ENCODE measurements around the gene NOC4L.

The NOC4L gene

DNA sequence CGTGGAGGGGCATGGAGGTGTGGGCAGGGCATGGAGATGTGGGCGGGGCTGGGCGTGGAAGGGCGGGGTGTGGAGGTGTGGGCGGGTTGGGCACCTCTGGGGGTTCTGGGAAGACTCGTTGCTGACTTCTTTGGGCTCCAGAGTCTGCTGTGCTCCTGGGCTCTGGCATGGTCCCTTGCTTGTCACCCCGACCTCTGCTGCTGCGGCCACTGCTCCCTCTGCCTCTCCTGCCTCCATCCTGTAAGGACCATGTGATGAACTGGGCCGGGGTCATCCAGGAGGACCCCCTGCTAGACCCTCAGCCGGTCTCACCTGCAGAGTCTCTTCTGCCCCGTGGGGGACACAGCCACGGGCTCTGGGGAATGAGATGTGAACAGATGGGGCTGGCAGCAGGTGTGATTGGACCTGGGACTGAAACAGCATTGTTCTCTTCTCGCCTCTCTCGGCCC, 15.3 kb downstream of the NOC4L start:
- no peak overlapping the region for H2AFZ ChIP-seq (ENCODE audit: low read length)
- H3K27me3 ChIP-seq (ENCODE audit: insufficient read depth, low read length) = no peaks in the 10 kb centered on the region
- H3K9me2 ChIP-seq (ENCODE audit: low read depth, low read length) = no peaks in the 10 kb centered on the region
- peaks cover 12% of the 10 kb centered on the region; the same call in 1 of the 2 replicates for H3F3A ChIP-seq (ENCODE audit: insufficient read depth, low read length)
- no peaks in the 10 kb centered on the region for H3K4me1 ChIP-seq (ENCODE audit: insufficient read depth, low read length, severe bottlenecking)
- no peak overlapping the region for H3K27ac ChIP-seq (ENCODE audit: low read depth, low read length, poor library complexity, severe bottlenecking)
- H3K9ac ChIP-seq (ENCODE audit: low read length) = no peak overlapping the region
- H3K4me3 ChIP-seq (ENCODE audit: low read depth, low read length, poor library complexity, severe bottlenecking) = no peak overlapping the region
- peaks cover 28% of the 10 kb centered on the region for H3K36me3 ChIP-seq (ENCODE audit: insufficient read depth, low read length)
- no peak overlapping the region for H3K4me2 ChIP-seq (ENCODE audit: low read length)
- no peaks in the 10 kb centered on the region for H3K79me2 ChIP-seq (ENCODE audit: insufficient read depth, low read length)
- TF ChIP-seq, protein P1, sequence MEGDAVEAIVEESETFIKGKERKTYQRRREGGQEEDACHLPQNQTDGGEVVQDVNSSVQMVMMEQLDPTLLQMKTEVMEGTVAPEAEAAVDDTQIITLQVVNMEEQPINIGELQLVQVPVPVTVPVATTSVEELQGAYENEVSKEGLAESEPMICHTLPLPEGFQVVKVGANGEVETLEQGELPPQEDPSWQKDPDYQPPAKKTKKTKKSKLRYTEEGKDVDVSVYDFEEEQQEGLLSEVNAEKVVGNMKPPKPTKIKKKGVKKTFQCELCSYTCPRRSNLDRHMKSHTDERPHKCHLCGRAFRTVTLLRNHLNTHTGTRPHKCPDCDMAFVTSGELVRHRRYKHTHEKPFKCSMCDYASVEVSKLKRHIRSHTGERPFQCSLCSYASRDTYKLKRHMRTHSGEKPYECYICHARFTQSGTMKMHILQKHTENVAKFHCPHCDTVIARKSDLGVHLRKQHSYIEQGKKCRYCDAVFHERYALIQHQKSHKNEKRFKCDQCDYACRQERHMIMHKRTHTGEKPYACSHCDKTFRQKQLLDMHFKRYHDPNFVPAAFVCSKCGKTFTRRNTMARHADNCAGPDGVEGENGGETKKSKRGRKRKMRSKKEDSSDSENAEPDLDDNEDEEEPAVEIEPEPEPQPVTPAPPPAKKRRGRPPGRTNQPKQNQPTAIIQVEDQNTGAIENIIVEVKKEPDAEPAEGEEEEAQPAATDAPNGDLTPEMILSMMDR (IDR thresholded peaks at IDR 0.05; ENCODE audit: low read length) = no peak
- TF ChIP-seq EZH2 (IDR thresholded peaks at IDR 0.05; ENCODE audit: borderline replicate concordance, low read length) = no peak
- H3K9me3 ChIP-seq (ENCODE audit: low read length) = peaks cover 3% of the 10 kb centered on the region; the same call in 1 of the 2 replicates
- no peaks in the 10 kb centered on the region for H4K20me1 ChIP-seq (ENCODE audit: insufficient read depth, low read length)

DNA sequence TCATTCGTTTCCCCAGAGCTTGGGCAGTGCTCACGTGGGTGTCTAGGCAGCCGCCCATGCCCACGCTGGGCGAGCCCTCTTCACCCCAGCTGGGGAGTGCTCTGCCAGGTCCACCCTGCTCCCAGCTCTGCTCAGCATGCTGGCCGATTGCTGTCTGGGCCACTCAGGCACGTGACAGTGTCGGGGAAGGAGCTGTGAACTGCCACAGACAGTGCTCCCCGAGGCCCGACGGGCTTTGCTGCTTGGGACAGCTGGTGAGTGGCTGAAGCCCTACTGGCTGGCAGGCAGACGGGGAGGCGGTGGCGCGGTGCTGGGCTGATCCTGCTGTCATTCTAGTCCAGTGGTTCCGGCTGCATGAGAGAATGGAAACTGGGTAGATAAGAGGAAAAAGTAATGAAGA, 15.8 kb downstream of the NOC4L start:
- no peak overlapping the region for H3K27ac ChIP-seq (ENCODE audit: low read depth, low read length, poor library complexity, severe bottlenecking)
- no peak overlapping the region for H3K9ac ChIP-seq (ENCODE audit: low read length)
- peaks cover 12% of the 10 kb centered on the region; the same call in 1 of the 2 replicates for H3F3A ChIP-seq (ENCODE audit: insufficient read depth, low read length)
- peaks cover 3% of the 10 kb centered on the region; the same call in 1 of the 2 replicates for H3K9me3 ChIP-seq (ENCODE audit: low read length)
- no peaks in the 10 kb centered on the region for H3K27me3 ChIP-seq (ENCODE audit: insufficient read depth, low read length)
- H3K4me3 ChIP-seq (ENCODE audit: low read depth, low read length, poor library complexity, severe bottlenecking) = no peak overlapping the region
- H3K4me2 ChIP-seq (ENCODE audit: low read length) = no peak overlapping the region
- H3K79me2 ChIP-seq (ENCODE audit: insufficient read depth, low read length) = no peaks in the 10 kb centered on the region
- H3K9me2 ChIP-seq (ENCODE audit: low read depth, low read length) = no peaks in the 10 kb centered on the region
- TF ChIP-seq, protein P1 (IDR thresholded peaks at IDR 0.05; ENCODE audit: low read length) = no peak
- TF ChIP-seq EZH2 (IDR thresholded peaks at IDR 0.05; ENCODE audit: borderline replicate concordance, low read length) = no peak
- H3K4me1 ChIP-seq (ENCODE audit: insufficient read depth, low read length, severe bottlenecking) = no peaks in the 10 kb centered on the region
- H3K36me3 ChIP-seq (ENCODE audit: insufficient read depth, low read length) = peaks cover 28% of the 10 kb centered on the region
- H4K20me1 ChIP-seq (ENCODE audit: insufficient read depth, low read length) = no peaks in the 10 kb centered on the region
- H2AFZ ChIP-seq (ENCODE audit: low read length) = no peak overlapping the region

DNA sequence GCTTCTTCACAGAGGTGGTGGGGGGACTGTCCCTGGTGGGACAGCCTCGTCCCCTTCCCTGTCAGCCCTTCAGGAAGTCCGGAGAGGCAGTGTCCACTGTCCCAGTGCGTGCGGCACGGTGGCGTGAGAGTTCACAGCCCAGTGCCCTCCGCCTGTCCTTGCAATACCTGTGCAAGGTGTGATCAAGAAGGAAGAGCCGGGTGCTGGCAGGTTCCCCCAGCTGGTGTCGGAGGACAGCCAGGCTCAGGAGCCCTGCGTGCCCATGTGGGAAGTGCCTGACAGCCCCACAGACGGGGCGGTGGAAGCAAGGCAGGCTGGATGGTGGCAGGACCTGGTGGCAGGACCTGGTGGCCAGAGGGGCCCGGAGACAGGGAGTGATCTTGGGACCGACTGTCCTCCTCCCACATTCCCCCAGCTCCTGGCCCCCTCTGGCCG, 16.4 kb downstream of the NOC4L start:
- Histone ChIP-seq H3K27me3 (ENCODE audit: insufficient read depth, low read length) (no peaks in the 10 kb centered on the region), H4K20me1 (ENCODE audit: insufficient read depth, low read length) (no peaks in the 10 kb centered on the region), H3K4me2 (ENCODE audit: low read length) (no peak overlapping the region), H3K4me1 (ENCODE audit: insufficient read depth, low read length, severe bottlenecking) (no peaks in the 10 kb centered on the region), H3F3A (ENCODE audit: insufficient read depth, low read length) (peaks cover 12% of the 10 kb centered on the region; the same call in 1 of the 2 replicates), H3K9me2 (ENCODE audit: low read depth, low read length) (no peaks in the 10 kb centered on the region), H2AFZ (ENCODE audit: low read length) (no peak overlapping the region), H3K36me3 (ENCODE audit: insufficient read depth, low read length) (peaks cover 26% of the 10 kb centered on the region), H3K4me3 (ENCODE audit: low read depth, low read length, poor library complexity, severe bottlenecking) (no peak overlapping the region), H3K79me2 (ENCODE audit: insufficient read depth, low read length) (no peaks in the 10 kb centered on the region), H3K9ac (ENCODE audit: low read length) (no peak overlapping the region), H3K9me3 (ENCODE audit: low read length) (peaks cover 3% of the 10 kb centered on the region; the same call in 1 of the 2 replicates), H3K27ac (ENCODE audit: low read depth, low read length, poor library complexity, severe bottlenecking) (no peak overlapping the region)
- TF ChIP-seq EZH2 (IDR thresholded peaks at IDR 0.05; ENCODE audit: borderline replicate concordance, low read length) = no peak
- TF ChIP-seq, protein P1 (IDR thresholded peaks at IDR 0.05; ENCODE audit: low read length) = no peak
